WTC11 (cell line): ENCODE data around the gene SMARCD2. TPM values are rescaled to one million over a fixed set of nuclear protein-coding genes. Genes with fewer than 3 reads are reported as not detected.

Experiments used
- ATAC-seq: fragments of 200-7000 bp; cut with Tn5 transposase; 2 replicates; pipeline ENCODE4 v1.10.0; 2021; ENCODE audit warnings: mild to moderate bottlenecking, moderate library complexity
- CTCF ChIA-PET: fragments of 300-600 bp; sonication (Branson Sonifier 250); formaldehyde crosslinking; loops from one replicate; lab custom pipeline; 2021; ENCODE audit warnings: antibody characterized with exemption; lab: Charles Lee
- POLR2A ChIA-PET: fragments of 350-600 bp; sonication (Branson Sonifier 250); formaldehyde crosslinking; loops from one replicate; lab custom pipeline; 2021; ENCODE audit warnings: antibody characterized with exemption; lab: Charles Lee
- DNase-seq: peaks from one replicate; pipeline ENCODE4 v3.0.0; 2021; ENCODE audit warnings: low spot score
- H3K27ac Mint-ChIP-seq: 2 replicates; pipeline ENCODE4 v1.8.0; 2021; ENCODE audit warnings: mixed read lengths
- H3K27me3 Mint-ChIP-seq: 2 replicates; pipeline ENCODE4 v1.8.0; 2021; ENCODE audit warnings: low read depth, mild to moderate bottlenecking, moderate library complexity, mixed read lengths
- H3K36me3 Mint-ChIP-seq: 2 replicates; pipeline ENCODE4 v1.8.0; 2021; ENCODE audit warnings: mixed read lengths
- H3K4me1 Mint-ChIP-seq: 2 replicates; pipeline ENCODE4 v1.8.0; 2022; ENCODE audit warnings: mixed read lengths
- H3K4me3 Mint-ChIP-seq: 2 replicates; pipeline ENCODE4 v1.8.0; 2021; ENCODE audit warnings: mild to moderate bottlenecking, moderate library complexity, mixed read lengths
- H3K9me3 Mint-ChIP-seq: 2 replicates; pipeline ENCODE4 v1.8.0; 2021; ENCODE audit warnings: mixed read lengths
- E2F1 ChIP-seq: sonication (generic); formaldehyde crosslinking; IDR thresholded peaks from 2 replicates; pipeline ENCODE4 v1.8.0; 2022; ENCODE audit warnings: mild to moderate bottlenecking, missing genetic modification reagents
- GABPB1 ChIP-seq: sonication (generic); formaldehyde crosslinking; IDR thresholded peaks from 2 replicates; pipeline ENCODE4 v1.8.1; 2023; ENCODE audit warnings: mild to moderate bottlenecking, missing genetic modification reagents
- HMGA2 ChIP-seq: fragments of 250-450 bp; sonication (Bioruptor Pico); IDR thresholded peaks from 2 replicates; pipeline ENCODE4 v1.4.0; 2021; ENCODE audit warnings: mild to moderate bottlenecking, moderate library complexity
- IRF1 ChIP-seq: sonication (generic); formaldehyde crosslinking; IDR thresholded peaks from 2 replicates; pipeline ENCODE4 v1.8.0; 2023; ENCODE audit warnings: missing genetic modification reagents
- IRF2 ChIP-seq: sonication (generic); formaldehyde crosslinking; IDR thresholded peaks from 2 replicates; pipeline ENCODE4 v1.8.0; 2022; ENCODE audit warnings: low read depth, missing genetic modification reagents, borderline replicate concordance
- JAZF1 ChIP-seq: fragments of 250-450 bp; sonication (Bioruptor Pico); IDR thresholded peaks from 2 replicates; pipeline ENCODE4 v1.9.0; 2021; ENCODE audit warnings: moderate library complexity, mild to moderate bottlenecking, inconsistent platforms
- MYBL2 ChIP-seq: sonication (generic); formaldehyde crosslinking; IDR thresholded peaks from 2 replicates; pipeline ENCODE4 v1.8.1; 2023; ENCODE audit warnings: mild to moderate bottlenecking, moderate library complexity, missing genetic modification reagents
- NFE2L1 ChIP-seq: sonication (generic); formaldehyde crosslinking; IDR thresholded peaks from 2 replicates; pipeline ENCODE4 v1.8.1; 2023; ENCODE audit warnings: missing genetic modification reagents
- NR3C1 ChIP-seq: sonication (generic); formaldehyde crosslinking; conservative IDR thresholded peaks from 2 replicates; pipeline ENCODE4 v1.8.1; 2023; ENCODE audit warnings: low read depth, mild to moderate bottlenecking, missing genetic modification reagents
- PRDM15 ChIP-seq: sonication (generic); formaldehyde crosslinking; IDR thresholded peaks from 2 replicates; pipeline ENCODE4 v1.8.0; 2022; ENCODE audit warnings: missing genetic modification reagents
- RORB ChIP-seq: fragments of 250-450 bp; sonication (Bioruptor Pico); IDR thresholded peaks from 2 replicates; pipeline ENCODE4 v1.9.0; 2021; ENCODE audit warnings: mild to moderate bottlenecking
- SMAD4 ChIP-seq: sonication (generic); formaldehyde crosslinking; IDR thresholded peaks from 2 replicates; pipeline ENCODE4 v1.8.0; 2022; ENCODE audit warnings: mild to moderate bottlenecking, missing genetic modification reagents
- SOX15 ChIP-seq: fragments of 250-450 bp; sonication (Bioruptor Pico); IDR thresholded peaks from 2 replicates; pipeline ENCODE4 v1.9.0; 2021; ENCODE audit warnings: mild to moderate bottlenecking
- STAT6 ChIP-seq: sonication (generic); formaldehyde crosslinking; conservative IDR thresholded peaks from 2 replicates; pipeline ENCODE4 v1.8.1; 2023; ENCODE audit warnings: mild to moderate bottlenecking, low read depth, missing genetic modification reagents, moderate library complexity
- USF2 ChIP-seq: sonication (generic); formaldehyde crosslinking; IDR thresholded peaks from 2 replicates; pipeline ENCODE4 v1.8.1; 2023; ENCODE audit warnings: mild to moderate bottlenecking, missing genetic modification reagents, moderate library complexity
- ZBTB43 ChIP-seq: sonication (generic); formaldehyde crosslinking; IDR thresholded peaks from 2 replicates; pipeline ENCODE4 v1.8.1; 2023; ENCODE audit warnings: mild to moderate bottlenecking, missing genetic modification reagents
- ZNF121 ChIP-seq: sonication (generic); formaldehyde crosslinking; IDR thresholded peaks from 2 replicates; pipeline ENCODE4 v1.8.0; 2023; ENCODE audit warnings: missing genetic modification reagents
- ZNF396 ChIP-seq: fragments of 250-450 bp; sonication (Bioruptor Pico); IDR thresholded peaks from 2 replicates; pipeline ENCODE4 v1.8.0; 2021; ENCODE audit warnings: mild to moderate bottlenecking, moderate library complexity, borderline replicate concordance
- ZNF416 ChIP-seq: fragments of 250-450 bp; sonication (Bioruptor Pico); IDR thresholded peaks from 2 replicates; pipeline ENCODE4 v1.9.0; 2021; ENCODE audit warnings: mild to moderate bottlenecking, inconsistent platforms
- ZNF423 ChIP-seq: fragments of 250-450 bp; sonication (Bioruptor Pico); IDR thresholded peaks from 2 replicates; pipeline ENCODE4 v2.1.2; 2022; ENCODE audit warnings: mild to moderate bottlenecking, moderate library complexity
- ZNF512 ChIP-seq: sonication (generic); formaldehyde crosslinking; IDR thresholded peaks from 2 replicates; pipeline ENCODE4 v1.8.1; 2022; ENCODE audit warnings: missing genetic modification reagents, borderline replicate concordance
- total RNA-seq: library from RNA; stranded (reverse); gene quantifications from 3 replicates; pipeline ENCODE4 v1.2.3, GENCODE V29; 2021

The SMARCD2 gene
- total RNA-seq, 1 experiment from 2014 or later, result 106 TPM

- Mint-ChIP-seq H3K27me3 (peaks cover 73% of the 10 kb centered on the region), H3K4me3 (no peak overlapping the region), H3K27ac (no peak overlapping the region), H3K9me3 (no peaks in the 10 kb centered on the region), H3K36me3 (no peaks in the 10 kb centered on the region), H3K4me1 (no peaks in the 10 kb centered on the region)
- ATAC-seq, result no peak
- no peak for DNase-seq
- ChIA-PET CTCF (interaction anchor here (1.6 kb wide), 1 partner anchor 26 kb away, joined by 6 read pairs; the partner anchor contains the start of gene GH2), POLR2A (no interaction called here)
- TF ChIP-seq ZNF121 (CRISPR knock-in tag) (no peak), E2F1 (CRISPR knock-in tag) (no peak), NFE2L1 (no peak), GABPB1 (CRISPR knock-in tag) (no peak), ZNF423 (CRISPR knock-in tag) (no peak), IRF1 (CRISPR knock-in tag) (no peak), ZBTB43 (CRISPR knock-in tag) (no peak)
Observed at GRCh38 chr17:63855185-63855584, 12.7 kb upstream of the SMARCD2 start.

GRCh38 chr17:63854709-63855108, 12.2 kb upstream of the SMARCD2 start:
- ATAC-seq (no peak), DNase-seq (no peak)
- H3K9me3 Mint-ChIP-seq, result 0 out of 2 replicates have a peak, but pooled peaks cover under 1% of the 10 kb centered on the region
- H3K27me3 Mint-ChIP-seq, result peaks cover 73% of the 10 kb centered on the region
- ChIA-PET CTCF (no interaction called here), POLR2A (no interaction called here)
- TF ChIP-seq RORB (CRISPR knock-in tag) (no peak), MYBL2 (no peak), IRF2 (CRISPR knock-in tag) (no peak), USF2 (no peak), JAZF1 (no peak), HMGA2 (CRISPR knock-in tag) (no peak), STAT6 (CRISPR knock-in tag) (no peak), PRDM15 (no peak), SOX15 (no peak), ZNF396 (CRISPR knock-in tag) (no peak), ZNF416 (CRISPR knock-in tag) (no peak), NR3C1 (no peak), ZNF512 (CRISPR knock-in tag) (no peak), SMAD4 (CRISPR knock-in tag) (no peak)
- no peaks in the 10 kb centered on the region for H3K36me3 Mint-ChIP-seq
- H3K4me3 Mint-ChIP-seq, result no peak overlapping the region
- no peak overlapping the region for H3K27ac Mint-ChIP-seq
- no peaks in the 10 kb centered on the region for H3K4me1 Mint-ChIP-seq
